Panc1 (cell line): ENCODE measurements around the gene AKAP8L. TPM values are rescaled to one million over a fixed set of nuclear protein-coding genes. Genes with fewer than 3 reads are reported as not detected.

Experiments
- ATAC-seq: fragments of 200-7000 bp; cut with Tn5 transposase; 2 replicates; pipeline ENCODE4 v1.9.1; 2020; ENCODE audit warnings: mild to moderate bottlenecking, moderate library complexity
- BruUV-seq: library from RNA; stranded (reverse); fragments of 400-500 nt; replicated peaks from 2 replicates; lab custom pipeline; 2021; lab: Mats Ljungman, UMichigan
- CTCF ChIA-PET: fragments of 300-600 bp; sonication (Branson Sonifier 250); formaldehyde crosslinking; loops from one replicate; lab custom pipeline; 2022; ENCODE audit warnings: antibody characterized with exemption; lab: Charles Lee
- POLR2A ChIA-PET: fragments of 300-600 bp; sonication (Branson Sonifier 250); formaldehyde crosslinking; loops from one replicate; lab custom pipeline; 2022; ENCODE audit warnings: antibody characterized with exemption; lab: Charles Lee
- DNase-seq: peaks from one replicate; pipeline ENCODE4 v3.0.0-alpha.2; 2010; ENCODE audit warnings: low read depth, low spot score
- H3K27ac ChIP-seq: 2 replicates; pipeline ENCODE4 v1.5.1; 2011; ENCODE audit warnings: mild to moderate bottlenecking, low read length, inconsistent platforms
- H3K27me3 ChIP-seq: fragments of 200-500 bp; sonication (Bioruptor generic); 2 replicates; pipeline ENCODE4 v1.6.0; 2014; ENCODE audit warnings: low read length, inconsistent platforms; ENCODE audit not compliant: control insufficient read depth, insufficient read depth
- H3K36me3 ChIP-seq: fragments of 200-500 bp; sonication (Bioruptor generic); 2 replicates; pipeline ENCODE4 v1.5.1; 2014; ENCODE audit warnings: inconsistent platforms, mild to moderate bottlenecking, low read length, moderate library complexity; ENCODE audit not compliant: control insufficient read depth, insufficient read depth
- H3K4me1 ChIP-seq: 2 replicates; pipeline ENCODE4 v1.5.1; 2011; ENCODE audit warnings: inconsistent platforms, mild to moderate bottlenecking, low read length, moderate library complexity; ENCODE audit not compliant: control insufficient read depth, insufficient read depth
- H3K4me3 ChIP-seq, 2 experiments: 2 replicates each; pipeline ENCODE4 v1.5.1; 2011 to 2012; ENCODE audit warnings: low read depth in 2 of 2, low read length in 2 of 2, mild to moderate bottlenecking in 2 of 2, inconsistent platforms in 1 of 2, moderate library complexity in 1 of 2
- H3K9me3 ChIP-seq: fragments of 200-500 bp; sonication (Bioruptor generic); 2 replicates; pipeline ENCODE4 v1.5.1; 2014; ENCODE audit warnings: low read depth, mild to moderate bottlenecking, inconsistent platforms, low read length, moderate library complexity; ENCODE audit not compliant: control insufficient read depth, insufficient read depth
- POLR2AphosphoS5 ChIP-seq: IDR thresholded peaks from 2 replicates; pipeline ENCODE4 v1.6.1; 2012; ENCODE audit warnings: mild to moderate bottlenecking, low read depth, low read length, moderate library complexity
- SIN3A ChIP-seq: IDR thresholded peaks from 2 replicates; pipeline ENCODE4 v1.6.1; 2012; ENCODE audit warnings: low read depth, mild to moderate bottlenecking, low read length, moderate library complexity, borderline replicate concordance; ENCODE audit not compliant: insufficient read depth
- TCF7L2 ChIP-seq: IDR thresholded peaks from 2 replicates; pipeline ENCODE4 v1.6.1; 2011; ENCODE audit warnings: mild to moderate bottlenecking, low read depth, low read length, inconsistent platforms
- in situ Hi-C: cut with HindIII; loops from 2 replicates; pipeline ENCODE4 v1.10.0; 2016; ENCODE audit warnings: low sequenced_read_pairs, low pct_unique_long_range_greater_than_20kb
- intact Hi-C: fragments of 100-400 bp; cut with micrococcal nuclease; formaldehyde crosslinking; loops from one replicate; pipeline ENCODE4 v1.10.0; 2022; ENCODE audit not compliant: unreplicated experiment
- total RNA-seq: library from RNA; stranded (reverse); gene quantifications from one replicate; pipeline ENCODE4 v1.2.1, GENCODE V29; 2021; ENCODE audit not compliant: unreplicated experiment
- TF ChIP-seq, protein P1 (sequence below), 2 experiments: IDR thresholded peaks; 2 replicates each; pipeline ENCODE4 v1.6.1; 2011 to 2012; ENCODE audit warnings: low read depth in 2 of 2, control low read depth in 1 of 2, low read length in 1 of 2, mild to moderate bottlenecking in 1 of 2, moderate library complexity in 1 of 2; ENCODE audit not compliant: insufficient read depth in 1 of 2
- TF ChIP-seq, protein P2 (sequence below): fragments of 450-650 bp; IDR thresholded peaks from 2 replicates; pipeline ENCODE4 v1.5.1; 2017; ENCODE audit warnings: mild to moderate bottlenecking

The AKAP8L gene
- total RNA-seq, 1 experiment from 2014 or later: 65.5 TPM

DNA sequence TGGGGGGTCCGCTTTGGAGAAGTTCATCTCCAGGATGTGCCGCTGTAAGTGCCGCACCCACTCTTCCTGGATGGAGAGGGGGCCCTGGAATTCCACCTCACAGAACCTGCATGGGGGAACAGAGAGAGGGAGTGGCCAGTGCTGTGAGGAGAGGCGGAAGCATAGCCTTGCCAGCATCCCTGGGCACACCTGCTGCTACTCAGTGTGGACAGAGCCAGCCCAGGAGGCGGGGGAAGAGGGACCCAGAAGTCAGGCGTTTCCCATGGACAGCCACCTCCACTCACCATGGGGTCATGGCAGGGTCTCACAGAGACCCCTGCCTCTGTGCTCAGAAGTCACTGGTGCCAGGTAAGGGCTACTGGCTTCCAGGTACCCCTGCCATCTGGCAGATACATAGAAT, 4.3 kb upstream of the AKAP8L start:
- no peak for ATAC-seq
- Histone ChIP-seq H3K4me1 (peaks cover 5% of the 10 kb centered on the region), H3K9me3 (no peaks in the 10 kb centered on the region), H3K36me3 (peaks cover 7% of the 10 kb centered on the region; the same call in 1 of the 2 replicates), H3K4me3 (no peak overlapping the region), H3K27ac (no peak overlapping the region), H3K27me3 (no peaks in the 10 kb centered on the region)
- ChIA-PET CTCF (no interaction called here), POLR2A (no interaction called here)
- DNase-seq: no peak
- TF ChIP-seq TCF7L2 (no peak), POLR2AphosphoS5 (no peak), SIN3A (no peak)
- TF ChIP-seq, protein P1, sequence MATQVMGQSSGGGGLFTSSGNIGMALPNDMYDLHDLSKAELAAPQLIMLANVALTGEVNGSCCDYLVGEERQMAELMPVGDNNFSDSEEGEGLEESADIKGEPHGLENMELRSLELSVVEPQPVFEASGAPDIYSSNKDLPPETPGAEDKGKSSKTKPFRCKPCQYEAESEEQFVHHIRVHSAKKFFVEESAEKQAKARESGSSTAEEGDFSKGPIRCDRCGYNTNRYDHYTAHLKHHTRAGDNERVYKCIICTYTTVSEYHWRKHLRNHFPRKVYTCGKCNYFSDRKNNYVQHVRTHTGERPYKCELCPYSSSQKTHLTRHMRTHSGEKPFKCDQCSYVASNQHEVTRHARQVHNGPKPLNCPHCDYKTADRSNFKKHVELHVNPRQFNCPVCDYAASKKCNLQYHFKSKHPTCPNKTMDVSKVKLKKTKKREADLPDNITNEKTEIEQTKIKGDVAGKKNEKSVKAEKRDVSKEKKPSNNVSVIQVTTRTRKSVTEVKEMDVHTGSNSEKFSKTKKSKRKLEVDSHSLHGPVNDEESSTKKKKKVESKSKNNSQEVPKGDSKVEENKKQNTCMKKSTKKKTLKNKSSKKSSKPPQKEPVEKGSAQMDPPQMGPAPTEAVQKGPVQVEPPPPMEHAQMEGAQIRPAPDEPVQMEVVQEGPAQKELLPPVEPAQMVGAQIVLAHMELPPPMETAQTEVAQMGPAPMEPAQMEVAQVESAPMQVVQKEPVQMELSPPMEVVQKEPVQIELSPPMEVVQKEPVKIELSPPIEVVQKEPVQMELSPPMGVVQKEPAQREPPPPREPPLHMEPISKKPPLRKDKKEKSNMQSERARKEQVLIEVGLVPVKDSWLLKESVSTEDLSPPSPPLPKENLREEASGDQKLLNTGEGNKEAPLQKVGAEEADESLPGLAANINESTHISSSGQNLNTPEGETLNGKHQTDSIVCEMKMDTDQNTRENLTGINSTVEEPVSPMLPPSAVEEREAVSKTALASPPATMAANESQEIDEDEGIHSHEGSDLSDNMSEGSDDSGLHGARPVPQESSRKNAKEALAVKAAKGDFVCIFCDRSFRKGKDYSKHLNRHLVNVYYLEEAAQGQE (IDR thresholded peaks at IDR 0.05; ENCODE audit: insufficient read depth in 1 of 2, low read depth in 2 of 2, low read length in 1 of 2): no peak
- TF ChIP-seq, protein P2, sequence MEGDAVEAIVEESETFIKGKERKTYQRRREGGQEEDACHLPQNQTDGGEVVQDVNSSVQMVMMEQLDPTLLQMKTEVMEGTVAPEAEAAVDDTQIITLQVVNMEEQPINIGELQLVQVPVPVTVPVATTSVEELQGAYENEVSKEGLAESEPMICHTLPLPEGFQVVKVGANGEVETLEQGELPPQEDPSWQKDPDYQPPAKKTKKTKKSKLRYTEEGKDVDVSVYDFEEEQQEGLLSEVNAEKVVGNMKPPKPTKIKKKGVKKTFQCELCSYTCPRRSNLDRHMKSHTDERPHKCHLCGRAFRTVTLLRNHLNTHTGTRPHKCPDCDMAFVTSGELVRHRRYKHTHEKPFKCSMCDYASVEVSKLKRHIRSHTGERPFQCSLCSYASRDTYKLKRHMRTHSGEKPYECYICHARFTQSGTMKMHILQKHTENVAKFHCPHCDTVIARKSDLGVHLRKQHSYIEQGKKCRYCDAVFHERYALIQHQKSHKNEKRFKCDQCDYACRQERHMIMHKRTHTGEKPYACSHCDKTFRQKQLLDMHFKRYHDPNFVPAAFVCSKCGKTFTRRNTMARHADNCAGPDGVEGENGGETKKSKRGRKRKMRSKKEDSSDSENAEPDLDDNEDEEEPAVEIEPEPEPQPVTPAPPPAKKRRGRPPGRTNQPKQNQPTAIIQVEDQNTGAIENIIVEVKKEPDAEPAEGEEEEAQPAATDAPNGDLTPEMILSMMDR: no peak
- intact Hi-C loops: no loop called here
- in situ Hi-C loops: no loop called here
- no TSS peak for BruUV-seq

DNA sequence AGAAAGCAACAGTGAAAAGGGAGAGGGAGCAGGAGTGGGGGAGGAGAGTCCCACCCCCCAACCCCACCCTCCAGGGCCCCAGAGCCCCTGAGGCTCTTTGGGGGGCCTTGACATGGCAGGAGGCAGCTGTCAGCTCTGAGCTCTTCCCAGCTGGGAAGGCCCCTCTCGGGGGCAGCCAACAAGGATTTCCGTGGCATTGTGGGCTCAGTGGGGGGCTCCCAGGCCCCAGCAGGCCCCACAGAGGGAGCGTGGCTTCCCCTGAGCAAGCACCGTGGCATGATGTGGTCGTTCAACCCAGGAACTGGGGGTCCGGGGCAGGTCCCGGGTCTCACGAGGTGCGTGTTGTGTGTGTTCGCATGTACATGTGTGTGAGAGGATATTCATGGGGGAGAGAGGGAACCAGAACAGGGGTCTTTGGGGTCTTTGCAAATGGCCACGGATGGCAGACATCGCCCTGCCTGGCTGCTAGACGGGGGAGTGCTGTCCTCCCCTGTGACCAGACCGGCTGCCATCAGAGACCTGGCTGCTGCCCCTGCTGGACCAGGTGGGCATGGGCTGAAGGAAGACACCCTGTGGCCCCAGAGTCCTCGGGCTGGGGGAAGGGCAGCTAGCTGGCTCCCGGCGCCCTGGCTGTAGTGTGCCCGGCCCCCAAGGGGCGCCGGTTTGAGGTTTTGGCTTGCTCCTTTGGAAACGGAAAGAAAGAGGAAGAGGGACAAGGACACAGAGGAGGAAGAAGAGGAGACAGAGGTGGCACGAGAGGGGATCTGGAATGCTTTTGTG, 3.7 kb upstream of the AKAP8L start:
- CTCF ChIA-PET: no interaction called here

More for the DNA sequence above, 3.7 kb upstream of the AKAP8L start:
- intact Hi-C loops: no loop called here
- Histone ChIP-seq H3K27me3 (no peaks in the 10 kb centered on the region), H3K4me1 (peaks cover 5% of the 10 kb centered on the region), H3K36me3 (peaks cover 12% of the 10 kb centered on the region; the same call in 1 of the 2 replicates), H3K27ac (no peak overlapping the region), H3K4me3 (no peak overlapping the region), H3K9me3 (no peaks in the 10 kb centered on the region)
- in situ Hi-C loops: no loop called here
- no peak for ATAC-seq
- DNase-seq: no peak
- TF ChIP-seq, protein P1 (IDR thresholded peaks at IDR 0.05; ENCODE audit: insufficient read depth in 1 of 2, low read depth in 2 of 2, low read length in 1 of 2): no peak
- TF ChIP-seq, protein P2: no peak
- TF ChIP-seq POLR2AphosphoS5 (no peak), SIN3A (no peak), TCF7L2 (no peak)
- no TSS peak for BruUV-seq
- POLR2A ChIA-PET: no interaction called here
